Heart right ventricle (tissue), 16 donors: ENCODE data around the gene FOXP2. TPM values are rescaled to one million over a fixed set of nuclear protein-coding genes. Genes with fewer than 3 reads are reported as not detected.
"Not testable (repeated sequence)": the region's sequence is repeated elsewhere in the genome, so short reads cannot be mapped to it uniquely, and the experiment has no call there.

Source experiments
- ATAC-seq, 8 donors: fragments of 200-7000 bp; cut with Tn5 transposase; one replicate each; pipeline ENCODE4 v1.9.1; 2020; ENCODE audit warnings: mild to moderate bottlenecking in 8 of 8, moderate library complexity in 8 of 8, moderate number of reproducible peaks in 1 of 8
- DNase-seq, 2 donors: peaks; one replicate each; pipeline ENCODE4 v3.0.0-alpha.2; 2020
- H3K27ac ChIP-seq, 10 donors: fragments of 200-600 bp; sonication (generic) in 2 of 10; one replicate each; pipeline versions ENCODE4 v1.5.0 to v1.8.0; 2020 to 2022; ENCODE audit warnings: mild to moderate bottlenecking in 3 of 10
- H3K27me3 ChIP-seq, 7 donors: fragments of 200-600 bp; one replicate each; pipeline ENCODE4 v1.8.0; 2021 to 2022; ENCODE audit warnings: mild to moderate bottlenecking in 2 of 7
- H3K36me3 ChIP-seq, 9 donors: fragments of 200-600 bp; sonication (generic) in 1 of 9; one replicate each; pipeline versions ENCODE4 v1.5.0 to v1.8.0; 2020 to 2022; ENCODE audit warnings: mild to moderate bottlenecking in 2 of 9
- H3K4me1 ChIP-seq, 9 donors: fragments of 200-600 bp; sonication (generic) in 1 of 9; one replicate each; pipeline versions ENCODE4 v1.5.0 to v1.8.0; 2020 to 2022; ENCODE audit warnings: mild to moderate bottlenecking in 4 of 9
- H3K4me3 ChIP-seq, 10 donors: fragments of 200-600 bp; sonication (generic) in 2 of 10; one replicate each; pipeline versions ENCODE4 v1.5.0 to v1.8.0; 2020 to 2022; ENCODE audit warnings: mild to moderate bottlenecking in 7 of 10, moderate library complexity in 2 of 10
- H3K9me3 ChIP-seq, 11 donors: fragments of 200-600 bp in 10 of 11; sonication (generic) in 2 of 11; one replicate each; pipeline versions ENCODE4 v1.5.0 to v1.8.0; 2013 to 2022; ENCODE audit warnings: mild to moderate bottlenecking in 2 of 11, control low read depth in 1 of 11, moderate library complexity in 1 of 11
- WGBS, 2 donors: extraction: QIAGEN DNeasy Blood & Tissue Kit; methylation state at CpG; one replicate each; pipeline ENCODE4 v1.1.7; 2013; ENCODE audit warnings: inconsistent platforms in 1 of 2; 5-methylcytosine and 5-hydroxymethylcytosine counted together
- intact Hi-C, 10 donors: fragments of 100-400 bp; cut with DNase I; formaldehyde crosslinking; loops; one replicate each; pipeline versions ENCODE4 v1.11.1 to v1.14.2; 2022
- polyA plus RNA-seq, 2 donors: library from polyadenylated mRNA; stranded (reverse); fragments of 200-250 nt; gene quantifications; one replicate each; pipeline ENCODE4 v1.2.3, GENCODE V29; 2013
- total RNA-seq, 10 donors: library from RNA; stranded (reverse); fragmentation: NEBNext Ultra II Directional in 3 of 10; extraction: Animal tissue kit (Norgen Biotek cat#: 25700) in 3 of 10; gene quantifications; one replicate each; pipeline versions ENCODE4 v1.2.1 to v1.2.4, GENCODE V29; 2021 to 2023
- TF ChIP-seq, protein P1 (sequence below), 9 donors: fragments of 200-600 bp; sonication (generic) in 2 of 9; IDR thresholded peaks; one replicate each; pipeline versions ENCODE4 v1.5.0 to v1.8.0; 2021 to 2022; ENCODE audit warnings: antibody characterized with exemption in 9 of 9, mild to moderate bottlenecking in 5 of 9, moderate library complexity in 1 of 9
- donor health status: Arrhythmogenic right ventricular cardiomyopathy.
- donor health status: ischemic (EF 13 %, LVEDD 7.1; RV severe dilation, severe dysfunction).
- donor health status: healthy with polysubstance abuse.
- donor health status: DM: no; HTN: yes; CAD: no.
- donor health status: DM: no; HTN: no; CAD: no.
- donor health status: ischemic (EF 25% LVEDD 6.9; RV normal size, moderate dysfunction).
- donor health status: ischemic (EF 25% LVEDD 5.7; RV mildly dilated, moderate dysfunction).
- donor health status: healthy.
- donor health status: DM: yes; HTN: yes; CAD: no.
- donor health status: Ischemic cardiomyopathy.
- donor health status: ischemic (EF 35%, LVEDD 5.7; RV mildly dilated, moderate dysfunction).
- donor health status: nonischemic (EF 11% LVEDD 7.7; RV severe dilation, severe dysfunction).
- donor health status: DM: yes; HTN: yes; CAD: no.
- donor health status: PGD.
- donor health status: ischemic (EF 29% LVEDD 5.4; RV normal size, mild dysfunction).
- donor health status: nonischemic (EF 23%, LVEDD 6.1; RV moderate dilation, normal function).

Gene FOXP2
- total and polyA plus RNA-seq, 12 donors: 0.16 to 4.7 (median 1.9) TPM

DNA sequence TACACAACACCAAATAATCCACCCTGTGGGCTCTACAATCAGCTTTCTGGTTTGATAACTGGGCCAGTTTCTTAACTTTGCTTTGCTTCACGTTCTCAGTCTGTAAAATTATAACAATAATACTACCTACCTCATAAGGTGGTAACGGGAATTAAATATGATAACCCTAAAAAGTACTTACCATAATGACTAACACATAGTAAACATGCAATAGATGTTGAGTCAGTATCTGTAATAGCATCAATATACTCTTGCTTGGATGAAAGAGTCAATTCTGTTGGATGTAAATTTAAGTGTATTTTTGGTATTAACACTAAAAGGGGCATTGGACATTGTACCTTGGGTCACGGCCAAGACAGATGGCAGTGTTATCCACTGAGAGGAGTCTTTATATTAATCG is 160.5 kb downstream of the FOXP2 start:
- H3K4me3 ChIP-seq: no peak overlapping the region
- no peaks in the 10 kb centered on the region for H3K27me3 ChIP-seq
- no peaks in the 10 kb centered on the region for H3K9me3 ChIP-seq
- H3K36me3 ChIP-seq: no peaks in the 10 kb centered on the region
- H3K27ac ChIP-seq: no peak overlapping the region
- intact Hi-C loops: no loop called here
- WGBS, 2 donors: 75 to 78% methylated on average over 4 of the region's 4 CpGs
- TF ChIP-seq, protein P1, sequence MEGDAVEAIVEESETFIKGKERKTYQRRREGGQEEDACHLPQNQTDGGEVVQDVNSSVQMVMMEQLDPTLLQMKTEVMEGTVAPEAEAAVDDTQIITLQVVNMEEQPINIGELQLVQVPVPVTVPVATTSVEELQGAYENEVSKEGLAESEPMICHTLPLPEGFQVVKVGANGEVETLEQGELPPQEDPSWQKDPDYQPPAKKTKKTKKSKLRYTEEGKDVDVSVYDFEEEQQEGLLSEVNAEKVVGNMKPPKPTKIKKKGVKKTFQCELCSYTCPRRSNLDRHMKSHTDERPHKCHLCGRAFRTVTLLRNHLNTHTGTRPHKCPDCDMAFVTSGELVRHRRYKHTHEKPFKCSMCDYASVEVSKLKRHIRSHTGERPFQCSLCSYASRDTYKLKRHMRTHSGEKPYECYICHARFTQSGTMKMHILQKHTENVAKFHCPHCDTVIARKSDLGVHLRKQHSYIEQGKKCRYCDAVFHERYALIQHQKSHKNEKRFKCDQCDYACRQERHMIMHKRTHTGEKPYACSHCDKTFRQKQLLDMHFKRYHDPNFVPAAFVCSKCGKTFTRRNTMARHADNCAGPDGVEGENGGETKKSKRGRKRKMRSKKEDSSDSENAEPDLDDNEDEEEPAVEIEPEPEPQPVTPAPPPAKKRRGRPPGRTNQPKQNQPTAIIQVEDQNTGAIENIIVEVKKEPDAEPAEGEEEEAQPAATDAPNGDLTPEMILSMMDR (IDR thresholded peaks at IDR 0.05): no peak
- ATAC-seq: no peak
- no peaks in the 10 kb centered on the region for H3K4me1 ChIP-seq
- no peak for DNase-seq

DNA sequence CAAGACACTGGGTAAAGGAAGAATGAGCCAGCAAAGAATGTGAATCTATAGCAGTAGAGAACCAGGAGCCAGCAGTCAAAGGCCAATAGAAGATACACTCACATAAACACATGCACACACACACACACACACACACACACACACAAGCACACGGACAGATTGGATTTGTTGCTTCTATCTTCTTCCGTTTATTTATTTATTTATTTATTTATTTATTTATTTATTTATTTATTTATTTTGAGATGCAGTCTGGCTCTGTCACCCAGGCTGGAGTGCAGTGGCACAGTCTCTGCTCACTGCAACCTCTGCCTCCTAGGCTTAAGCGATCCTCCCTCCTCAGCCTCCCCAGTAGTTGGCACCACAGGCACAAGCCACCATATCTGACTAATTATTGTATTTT is 166.3 kb downstream of the FOXP2 start:
- intact Hi-C loops, H3K36me3 ChIP-seq, DNase-seq, H3K27me3 ChIP-seq, H3K27ac ChIP-seq, H3K4me3 ChIP-seq, ATAC-seq, H3K9me3 ChIP-seq, H3K4me1 ChIP-seq: not testable (repeated sequence)
- 92 to 96% methylated on average over 3 of the region's 3 CpGs for WGBS, 2 donors

DNA sequence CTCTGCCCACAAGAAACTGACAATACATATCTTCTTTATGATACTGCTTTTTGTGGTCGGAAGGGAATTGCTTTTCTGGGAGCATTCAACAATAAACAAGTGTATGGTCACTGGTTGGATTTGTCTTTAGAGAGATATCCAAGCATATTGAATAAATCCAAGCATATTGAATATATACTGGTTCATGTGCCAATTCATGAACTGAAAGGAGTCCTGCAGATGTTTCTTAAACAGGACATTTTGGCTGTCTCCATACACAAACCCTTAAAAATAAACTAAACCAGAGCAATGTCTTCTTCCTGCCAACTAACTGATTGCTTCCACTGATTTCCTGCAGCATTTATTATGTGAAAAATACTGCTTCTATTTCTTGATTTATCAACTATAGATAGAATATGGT is 173.9 kb downstream of the FOXP2 start:
- H3K9me3 ChIP-seq: no peaks in the 10 kb centered on the region
- no peak overlapping the region for H3K4me3 ChIP-seq
- TF ChIP-seq, protein P1 (IDR thresholded peaks at IDR 0.05): no peak
- ATAC-seq (no peak), DNase-seq (no peak)
- H3K27me3 ChIP-seq: no peaks in the 10 kb centered on the region
- H3K4me1 ChIP-seq: no peaks in the 10 kb centered on the region
- H3K27ac ChIP-seq: no peak overlapping the region
- WGBS, 2 donors: 85 to 88% methylated on average over 1 of the region's 1 CpG
- intact Hi-C loops: no loop called here
- no peaks in the 10 kb centered on the region for H3K36me3 ChIP-seq

DNA sequence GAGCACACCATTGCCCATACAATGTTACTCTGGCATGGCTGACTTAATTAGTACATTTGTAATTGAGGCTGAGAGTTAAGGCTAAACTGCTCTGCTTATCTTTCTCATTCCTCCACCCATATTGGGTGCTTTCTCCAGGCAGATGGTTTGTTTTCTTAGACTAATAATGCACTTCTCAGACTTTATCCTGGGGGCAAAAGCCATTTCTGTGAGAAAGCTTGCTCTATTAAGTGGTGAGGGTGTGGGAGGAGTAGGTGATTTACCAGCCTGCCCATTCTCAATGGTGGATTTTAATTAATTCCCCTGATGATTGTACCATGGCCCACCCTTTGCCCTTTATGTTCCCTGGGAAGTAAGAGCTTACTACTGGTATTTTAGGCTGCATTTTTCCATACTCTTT is 174.8 kb downstream of the FOXP2 start:
- H3K27me3 ChIP-seq: no peaks in the 10 kb centered on the region
- no peak overlapping the region for H3K4me3 ChIP-seq
- no peaks in the 10 kb centered on the region for H3K4me1 ChIP-seq
- ATAC-seq: no peak
- H3K27ac ChIP-seq: no peak overlapping the region
- no peaks in the 10 kb centered on the region for H3K36me3 ChIP-seq
- TF ChIP-seq, protein P1 (IDR thresholded peaks at IDR 0.05): no peak
- intact Hi-C loops: no loop called here
- no peak for DNase-seq
- H3K9me3 ChIP-seq: no peaks in the 10 kb centered on the region

DNA sequence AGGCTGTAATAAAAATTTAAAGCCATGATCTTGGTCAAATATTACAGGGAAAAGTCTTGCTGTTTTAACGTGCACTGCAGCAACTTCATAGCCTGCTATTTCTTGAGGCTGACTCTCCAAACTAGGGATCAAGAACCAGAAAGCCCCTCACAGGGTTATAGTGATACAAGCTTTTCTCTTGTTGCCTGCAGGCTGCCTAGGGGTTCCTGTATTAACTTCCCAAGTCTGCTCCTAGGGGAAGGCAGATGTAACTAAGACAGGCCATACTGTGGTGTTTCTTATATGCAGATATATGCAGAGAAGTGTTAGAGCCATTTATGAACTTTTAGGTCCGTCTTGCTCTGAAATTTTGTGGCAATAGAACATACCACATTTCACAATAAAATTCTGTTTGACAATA is 175.7 kb downstream of the FOXP2 start:
- Histone ChIP-seq H3K4me1 (no peaks in the 10 kb centered on the region), H3K36me3 (no peaks in the 10 kb centered on the region), H3K4me3 (no peak overlapping the region), H3K27ac (no peak overlapping the region), H3K9me3 (no peaks in the 10 kb centered on the region), H3K27me3 (no peaks in the 10 kb centered on the region)
- TF ChIP-seq, protein P1 (IDR thresholded peaks at IDR 0.05): no peak
- no peak for DNase-seq
- ATAC-seq: no peak
- 63 to 68% methylated on average over 2 of the region's 2 CpGs for WGBS, 2 donors
- intact Hi-C loops: no loop called here
